ENCODE data around the gene HSF4.

The HSF4 gene

GRCh38 chr16:67184995-67185650 is 20.6 kb downstream of the HSF4 start:
- DNase-seq (ENCODE audit: low spot score): peak; percentile 83

GRCh38 chr16:67185651-67186134 is 21.1 kb downstream of the HSF4 start:
- no peak for DNase-seq (ENCODE audit: low spot score)

- DNase-seq (ENCODE audit: low spot score): no peak
Observed at GRCh38 chr16:67186550-67186950, 22.0 kb downstream of the HSF4 start.

- no peak for DNase-seq (ENCODE audit: low spot score)
Observed at GRCh38 chr16:67187175-67187890, 22.8 kb downstream of the HSF4 start.

- no peak for DNase-seq (ENCODE audit: low spot score)
Observed at GRCh38 chr16:67188323-67188722, 23.8 kb downstream of the HSF4 start.

DNA sequence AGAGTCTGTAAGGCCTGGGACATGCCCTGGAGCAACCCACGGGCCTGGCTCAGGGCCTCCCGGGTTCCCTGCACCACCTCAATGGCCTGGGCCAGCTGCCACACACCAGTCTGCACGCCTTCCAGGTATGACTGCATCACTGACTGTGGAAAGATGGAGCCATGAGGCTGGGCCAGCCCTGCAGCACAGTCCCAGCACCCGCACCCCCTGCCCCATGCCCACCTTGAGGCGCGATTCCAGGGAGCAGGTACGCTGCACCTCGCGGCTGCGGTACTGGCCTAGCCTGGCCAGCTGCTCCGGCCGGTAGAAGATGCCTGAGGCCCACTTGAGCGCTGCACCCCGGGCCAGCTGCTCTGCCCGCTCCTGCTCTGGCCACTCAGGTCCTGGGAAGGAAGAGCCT is 24.3 kb downstream of the HSF4 start:
- DNase-seq (ENCODE audit: low spot score): no peak

- DNase-seq (ENCODE audit: low spot score): no peak
Observed at GRCh38 chr16:67190041-67190440, 25.5 kb downstream of the HSF4 start, which contains the start of gene EXOC3L1. Gene EXOC3L1, minus strand, starts transcription at chr16:67190136. Its CDS starts 460 bp downstream, at chr16:67189676.

GRCh38 chr16:67190448-67191399 is 26.2 kb downstream of the HSF4 start:
- no peak for DNase-seq (ENCODE audit: low spot score)

DNA sequence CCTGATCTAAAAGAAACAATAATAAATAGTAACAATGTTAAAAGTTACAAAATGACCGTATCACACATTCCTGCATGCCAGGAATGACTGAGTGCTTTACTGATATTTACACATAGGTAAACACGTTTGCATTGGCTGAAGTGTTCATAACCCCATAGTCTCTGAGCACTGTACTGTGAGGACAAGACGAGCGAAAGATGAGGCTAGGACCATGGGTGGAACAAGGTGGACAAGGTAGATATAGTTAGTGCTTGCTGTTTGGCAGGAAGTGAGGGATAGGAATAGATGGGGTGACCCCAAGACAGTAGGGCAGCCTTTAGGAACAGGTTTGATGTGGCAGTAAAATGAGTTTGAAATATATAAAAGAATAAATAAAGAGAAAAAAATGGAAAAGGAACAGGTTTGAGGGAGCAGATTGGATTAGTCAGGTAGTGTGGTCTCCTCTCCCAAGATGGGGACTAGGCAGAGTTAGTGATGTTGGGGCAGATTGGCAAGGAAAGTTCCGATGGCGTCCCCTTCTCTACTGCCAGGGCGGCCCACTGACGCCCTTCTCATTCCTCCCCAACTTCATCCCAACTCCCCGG is 27.0 kb downstream of the HSF4 start:
- DNase-seq (ENCODE audit: low spot score): no peak

- peak; percentile 87 for DNase-seq (ENCODE audit: low spot score)
Observed at GRCh38 chr16:67191995-67192681, 27.6 kb downstream of the HSF4 start, which contains the start of gene E2F4. Gene E2F4, plus strand, starts transcription at chr16:67192155. Its CDS starts 73 bp downstream, at chr16:67192228.

- no peak for DNase-seq (ENCODE audit: low spot score)
Observed at GRCh38 chr16:67192781-67193361, 28.3 kb downstream of the HSF4 start.

- DNase-seq (ENCODE audit: low spot score): no peak
Observed at GRCh38 chr16:67193536-67193935, 29.0 kb downstream of the HSF4 start.

DNA sequence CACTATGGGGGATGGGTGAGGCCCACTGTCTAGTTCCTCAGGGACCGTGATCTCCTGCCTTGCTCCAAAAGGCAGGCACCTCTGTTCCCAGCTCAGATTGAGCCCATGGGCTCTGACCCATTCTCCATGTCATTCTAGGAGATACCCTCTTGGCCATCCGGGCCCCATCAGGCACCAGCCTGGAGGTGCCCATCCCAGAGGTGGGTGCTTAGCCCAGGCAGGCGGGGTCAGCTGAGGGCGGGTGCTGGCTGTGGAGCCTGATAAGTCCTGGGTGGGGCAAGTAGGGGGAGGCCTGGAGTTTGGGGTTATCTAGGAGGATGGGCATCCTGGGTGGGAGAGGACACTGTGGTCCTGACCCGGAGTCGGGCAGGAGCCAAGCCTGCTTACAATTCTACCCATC is 29.7 kb downstream of the HSF4 start:
- DNase-seq (ENCODE audit: low spot score): no peak

GRCh38 chr16:67195676-67196075 is 31.1 kb downstream of the HSF4 start:
- no peak for DNase-seq (ENCODE audit: low spot score)

DNA sequence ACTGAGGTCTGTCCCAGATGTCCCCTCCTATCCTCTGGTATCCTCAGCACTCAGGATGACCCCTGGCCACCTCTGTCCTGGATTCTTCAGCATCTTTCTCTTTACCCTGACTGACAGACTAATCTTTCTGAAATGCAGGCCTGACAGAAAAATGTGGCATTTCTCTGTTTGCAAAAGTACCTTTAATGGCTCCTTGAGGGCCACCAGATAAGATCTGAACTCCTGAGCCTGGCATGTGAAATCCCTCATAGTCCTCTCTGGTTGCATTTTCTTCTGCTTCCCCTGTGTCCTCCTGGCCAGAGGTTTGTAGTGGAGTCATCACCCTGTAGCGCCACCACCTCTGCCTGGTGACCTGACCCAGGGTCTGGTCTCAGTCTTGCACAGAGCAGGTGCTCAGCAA is 32.3 kb downstream of the HSF4 start:
- no peak for DNase-seq (ENCODE audit: low spot score)

DNA sequence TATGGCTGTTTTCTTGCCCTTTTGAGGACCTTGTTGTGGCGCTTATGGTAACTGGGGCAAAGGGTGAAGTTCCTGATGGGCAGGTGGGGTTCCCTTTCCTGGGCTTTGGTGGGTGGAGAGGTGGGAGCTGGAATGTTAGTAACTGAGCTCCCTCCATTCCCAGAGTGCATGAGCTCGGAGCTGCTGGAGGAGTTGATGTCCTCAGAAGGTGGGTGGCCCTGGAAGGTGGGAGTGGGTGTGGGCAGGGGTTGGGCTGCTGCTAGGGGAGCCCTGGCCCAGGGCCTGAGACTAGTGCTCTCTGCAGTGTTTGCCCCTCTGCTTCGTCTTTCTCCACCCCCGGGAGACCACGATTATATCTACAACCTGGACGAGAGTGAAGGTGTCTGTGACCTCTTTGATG is 33.2 kb downstream of the HSF4 start:
- no peak for DNase-seq (ENCODE audit: low spot score)

- no peak for DNase-seq (ENCODE audit: low spot score)
Observed at GRCh38 chr16:67198238-67198734, 33.7 kb downstream of the HSF4 start.

GRCh38 chr16:67199011-67199807 is 34.7 kb downstream of the HSF4 start, which contains the start of gene ELMO3:
Gene ELMO3, plus strand, starts transcription at chr16:67199131. Its CDS starts 196 bp downstream, at chr16:67199327.
- DNase-seq (ENCODE audit: low spot score): no peak

DNA sequence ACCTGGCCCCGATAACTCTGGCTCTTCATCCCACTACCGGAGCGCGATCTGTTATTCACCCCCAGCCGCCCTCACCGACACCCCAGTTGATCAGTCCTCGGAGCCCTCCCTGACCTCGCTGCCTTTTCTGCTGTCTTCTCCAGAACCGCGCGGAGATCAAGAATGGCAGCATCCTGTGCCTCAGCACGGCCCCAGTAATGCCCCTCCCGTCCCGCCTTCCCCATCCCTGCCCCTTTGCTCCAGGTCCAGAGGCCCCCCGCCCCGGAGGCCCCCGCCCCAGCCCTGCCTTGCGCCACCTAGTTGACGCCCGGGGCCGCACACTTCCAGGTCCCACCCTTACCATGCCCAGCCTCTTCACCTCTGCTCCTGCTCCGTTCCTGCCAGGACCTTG is 35.3 kb downstream of the HSF4 start:
- DNase-seq (ENCODE audit: low spot score): no peak

GRCh38 chr16:67200491-67200890 is 35.9 kb downstream of the HSF4 start:
- DNase-seq (ENCODE audit: low spot score): no peak
